OCI-LY7 (cell line): ENCODE measurements around the gene LRP5. TPM values are rescaled to one million over a fixed set of nuclear protein-coding genes. Genes with fewer than 3 reads are reported as not detected.

ENCODE experiments used
- BruUV-seq: library from RNA; stranded (reverse); fragments of 400-500 nt; replicated peaks from 2 replicates; lab custom pipeline; 2021; lab: Mats Ljungman, UMichigan
- CTCF ChIA-PET: fragments of 300-600 bp; sonication (Branson Sonifier 250); formaldehyde crosslinking; loops from one replicate; lab custom pipeline; 2022; ENCODE audit warnings: antibody characterized with exemption; ENCODE audit not compliant: unreplicated experiment; lab: Charles Lee
- POLR2A ChIA-PET: fragments of 300-600 bp; sonication (Branson Sonifier 250); formaldehyde crosslinking; loops from one replicate; lab custom pipeline; 2022; ENCODE audit warnings: antibody characterized with exemption; lab: Charles Lee
- DNase-seq: peaks from one replicate; pipeline ENCODE4 v3.0.0-alpha.2; 2015; ENCODE audit warnings: low spot score
- H2AFZ ChIP-seq: fragments of 200-600 bp; sonication (generic), shearing (Covaris generic); 2 replicates; pipeline ENCODE4 v1.6.1; 2014; ENCODE audit warnings: mild to moderate bottlenecking, antibody characterized with exemption, low read length, moderate library complexity
- H3K27ac ChIP-seq: fragments of 200-600 bp; sonication (generic); 2 replicates; pipeline ENCODE4 v1.5.1; 2014; ENCODE audit warnings: mixed run types, low read depth, mild to moderate bottlenecking, moderate library complexity, low read length, inconsistent platforms; ENCODE audit not compliant: poor library complexity, severe bottlenecking
- H3K36me3 ChIP-seq: fragments of 200-600 bp; sonication (generic); 2 replicates; pipeline ENCODE4 v1.6.1; 2014; ENCODE audit warnings: mild to moderate bottlenecking, antibody characterized with exemption, low read length, moderate library complexity, mixed read lengths; ENCODE audit not compliant: insufficient read depth
- H3K4me1 ChIP-seq: fragments of 200-600 bp; sonication (generic); 2 replicates; pipeline ENCODE4 v1.5.1; 2014; ENCODE audit warnings: mild to moderate bottlenecking, low read length; ENCODE audit not compliant: insufficient read depth, poor library complexity, severe bottlenecking
- H3K4me2 ChIP-seq: fragments of 200-600 bp; sonication (generic); 2 replicates; pipeline ENCODE4 v1.6.1; 2014; ENCODE audit warnings: mild to moderate bottlenecking, low read length
- H3K4me3 ChIP-seq: fragments of 200-600 bp; sonication (generic); 2 replicates; pipeline ENCODE4 v1.5.1; 2014; ENCODE audit warnings: mild to moderate bottlenecking, low read depth, low read length; ENCODE audit not compliant: poor library complexity, severe bottlenecking
- H3K79me2 ChIP-seq: fragments of 200-600 bp; sonication (generic); 2 replicates; pipeline ENCODE4 v1.6.1; 2016; ENCODE audit warnings: low read depth, mild to moderate bottlenecking, low read length, moderate library complexity, mixed read lengths; ENCODE audit not compliant: insufficient read depth
- H3K9me2 ChIP-seq: fragments of 200-600 bp; sonication (generic); 2 replicates; pipeline ENCODE4 v1.6.1; 2016; ENCODE audit warnings: mild to moderate bottlenecking, low read length, mixed read lengths; ENCODE audit not compliant: insufficient read depth
- H3K9me3 ChIP-seq: fragments of 200-600 bp; sonication (generic); 2 replicates; pipeline ENCODE4 v1.6.1; 2014; ENCODE audit warnings: mild to moderate bottlenecking, mixed run types, low read length, mixed read lengths
- H4K20me1 ChIP-seq: fragments of 200-600 bp; sonication (generic); 2 replicates; pipeline ENCODE4 v1.6.1; 2014; ENCODE audit warnings: mild to moderate bottlenecking, antibody characterized with exemption, low read length, moderate library complexity, mixed read lengths; ENCODE audit not compliant: insufficient read depth
- CTCF ChIP-seq: fragments of 200-600 bp; sonication (generic); conservative IDR thresholded peaks from 2 replicates; pipeline ENCODE4 v1.5.1; 2014; ENCODE audit warnings: mild to moderate bottlenecking, antibody characterized with exemption, low read length, moderate library complexity, mixed read lengths
- EZH2phosphoT487 ChIP-seq: fragments of 200-600 bp; sonication (generic); IDR thresholded peaks from 2 replicates; pipeline ENCODE4 v1.6.1; 2018; ENCODE audit warnings: low read depth, borderline replicate concordance, mild to moderate bottlenecking, mixed run types, antibody characterized with exemption, low read length, moderate library complexity, mixed read lengths
- intact Hi-C: fragments of 100-400 bp; cut with micrococcal nuclease; formaldehyde crosslinking; loops from one replicate; pipeline ENCODE4 v1.10.0; 2022; ENCODE audit not compliant: unreplicated experiment
- total RNA-seq, 2 experiments: library from RNA; depleted of rRNA in 1 of 2; stranded (reverse); fragments of >200 nt in 1 of 2; shearing (Covaris generic) in 1 of 2; gene quantifications; 2 replicates each; pipeline ENCODE4 v1.2.3, GENCODE V29; 2014 to 2022

Gene LRP5
- total RNA-seq, 2 experiments from 2014 or later = 0.60 TPM; not detected in 1

GRCh38 chr11:68317147-68317785, 4.9 kb downstream of the LRP5 start:
- Histone ChIP-seq H3K4me3 (no peak overlapping the region), H3K27ac (no peak overlapping the region), H4K20me1 (no peaks in the 10 kb centered on the region), H2AFZ (no peak overlapping the region), H3K79me2 (no peaks in the 10 kb centered on the region), H3K4me1 (no peaks in the 10 kb centered on the region), H3K9me3 (no peaks in the 10 kb centered on the region), H3K4me2 (no peak overlapping the region), H3K36me3 (no peaks in the 10 kb centered on the region), H3K9me2 (no peaks in the 10 kb centered on the region)
- no peak for DNase-seq
- no peak for TF ChIP-seq CTCF
- CTCF ChIA-PET = no interaction called here
- POLR2A ChIA-PET = no interaction called here
- BruUV-seq = no TSS peak
- intact Hi-C loops = no loop called here

GRCh38 chr11:68321293-68322051, 9.1 kb downstream of the LRP5 start:
- no peaks in the 10 kb centered on the region for H3K79me2 ChIP-seq
- no peaks in the 10 kb centered on the region for H3K36me3 ChIP-seq
- H3K9me3 ChIP-seq = no peaks in the 10 kb centered on the region
- no peak for TF ChIP-seq EZH2phosphoT487
- no peak for TF ChIP-seq CTCF
- no peak overlapping the region for H3K4me2 ChIP-seq
- H3K4me3 ChIP-seq = no peak overlapping the region
- intact Hi-C loops = no loop called here
- H3K9me2 ChIP-seq = no peaks in the 10 kb centered on the region
- ChIA-PET POLR2A (no interaction called here), CTCF (no interaction called here)
- H3K4me1 ChIP-seq = no peaks in the 10 kb centered on the region
- BruUV-seq = no TSS peak
- no peak overlapping the region for H2AFZ ChIP-seq
- DNase-seq = no peak
- H3K27ac ChIP-seq = no peak overlapping the region
- no peaks in the 10 kb centered on the region for H4K20me1 ChIP-seq

GRCh38 chr11:68322052-68322430, 9.7 kb downstream of the LRP5 start:
- Histone ChIP-seq H3K36me3 (no peaks in the 10 kb centered on the region), H3K4me2 (no peak overlapping the region), H4K20me1 (no peaks in the 10 kb centered on the region), H3K27ac (no peak overlapping the region), H3K9me2 (no peaks in the 10 kb centered on the region), H3K4me1 (no peaks in the 10 kb centered on the region), H3K9me3 (no peaks in the 10 kb centered on the region), H3K79me2 (no peaks in the 10 kb centered on the region), H2AFZ (no peak overlapping the region), H3K4me3 (no peak overlapping the region)
- no TSS peak for BruUV-seq
- DNase-seq = no peak
- ChIA-PET POLR2A (no interaction called here), CTCF (no interaction called here)
- intact Hi-C loops = no loop called here
- TF ChIP-seq EZH2phosphoT487 (no peak), CTCF (no peak)
